ENCODE data around the gene CAMK2G. TPM values are rescaled to one million over a fixed set of nuclear protein-coding genes. Genes with fewer than 3 reads are reported as not detected.

Gene CAMK2G
- total RNA-seq, 1 donor from 2014 or later, result 24.9 TPM

DNA sequence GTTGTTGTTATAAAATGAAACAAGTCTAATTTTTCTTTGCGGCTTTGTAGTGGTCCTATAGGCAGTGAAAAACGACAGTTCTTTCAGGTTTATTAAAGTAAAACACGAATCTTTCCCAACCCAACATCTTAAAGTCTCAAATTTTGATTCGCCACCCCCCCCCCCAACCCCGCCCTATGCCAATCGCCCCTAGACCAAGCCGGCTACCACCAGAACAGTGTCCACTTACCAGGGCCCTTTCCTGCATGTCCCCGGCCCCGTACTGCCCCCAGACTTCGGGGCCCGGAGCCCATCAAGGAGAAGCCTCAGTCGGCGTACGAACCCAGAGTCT, 92.8 kb downstream of the CAMK2G start:
- H3K4me1 Mint-ChIP-seq (ENCODE audit: unreplicated experiment), result peaks cover 32% of the 10 kb centered on the region

DNA sequence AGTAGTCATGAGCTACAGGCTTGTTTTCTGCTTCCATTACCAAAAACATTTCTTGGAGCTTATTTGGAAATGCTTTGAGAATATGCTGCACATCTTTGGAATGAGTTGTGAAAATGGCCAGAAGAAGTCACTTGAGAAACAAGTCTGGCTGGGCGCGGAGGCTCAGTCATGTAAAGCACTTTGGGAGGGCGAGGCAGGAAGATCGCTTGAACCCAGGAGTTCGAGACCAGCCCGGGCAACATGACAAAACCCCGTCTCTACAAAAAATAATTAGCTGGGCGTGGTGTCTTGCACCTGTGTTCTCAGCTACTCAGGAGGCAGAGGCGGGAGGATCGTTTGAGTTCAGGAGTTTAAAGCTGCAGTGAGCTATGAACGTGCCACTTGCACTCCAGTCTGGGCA, 93.4 kb downstream of the CAMK2G start:
- no peak for DNase-seq (ENCODE audit: extremely low spot score, unreplicated experiment)
- H3K27me3 Mint-ChIP-seq, result no peaks in the 10 kb centered on the region
- H3K4me3 Mint-ChIP-seq, result peak overlapping the region; percentile 99
- peaks cover 3% of the 10 kb centered on the region for H3K36me3 Mint-ChIP-seq
- H3K9me3 Mint-ChIP-seq, result no peaks in the 10 kb centered on the region
- peaks cover 32% of the 10 kb centered on the region for H3K4me1 Mint-ChIP-seq (ENCODE audit: unreplicated experiment)
- H3K27ac Mint-ChIP-seq, result peak overlapping the region; percentile 96
- TF ChIP-seq, protein P1, sequence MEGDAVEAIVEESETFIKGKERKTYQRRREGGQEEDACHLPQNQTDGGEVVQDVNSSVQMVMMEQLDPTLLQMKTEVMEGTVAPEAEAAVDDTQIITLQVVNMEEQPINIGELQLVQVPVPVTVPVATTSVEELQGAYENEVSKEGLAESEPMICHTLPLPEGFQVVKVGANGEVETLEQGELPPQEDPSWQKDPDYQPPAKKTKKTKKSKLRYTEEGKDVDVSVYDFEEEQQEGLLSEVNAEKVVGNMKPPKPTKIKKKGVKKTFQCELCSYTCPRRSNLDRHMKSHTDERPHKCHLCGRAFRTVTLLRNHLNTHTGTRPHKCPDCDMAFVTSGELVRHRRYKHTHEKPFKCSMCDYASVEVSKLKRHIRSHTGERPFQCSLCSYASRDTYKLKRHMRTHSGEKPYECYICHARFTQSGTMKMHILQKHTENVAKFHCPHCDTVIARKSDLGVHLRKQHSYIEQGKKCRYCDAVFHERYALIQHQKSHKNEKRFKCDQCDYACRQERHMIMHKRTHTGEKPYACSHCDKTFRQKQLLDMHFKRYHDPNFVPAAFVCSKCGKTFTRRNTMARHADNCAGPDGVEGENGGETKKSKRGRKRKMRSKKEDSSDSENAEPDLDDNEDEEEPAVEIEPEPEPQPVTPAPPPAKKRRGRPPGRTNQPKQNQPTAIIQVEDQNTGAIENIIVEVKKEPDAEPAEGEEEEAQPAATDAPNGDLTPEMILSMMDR (conservative IDR thresholded peaks at IDR 0.05), result no peak

More for the DNA sequence above, 92.8 kb downstream of the CAMK2G start:
- peak overlapping the region; percentile 99 for H3K4me3 Mint-ChIP-seq
- H3K9me3 Mint-ChIP-seq, result no peaks in the 10 kb centered on the region
- H3K27ac Mint-ChIP-seq, result peak overlapping the region; percentile 96
- H3K27me3 Mint-ChIP-seq, result no peaks in the 10 kb centered on the region
- H3K36me3 Mint-ChIP-seq, result peaks cover 3% of the 10 kb centered on the region
- DNase-seq (ENCODE audit: extremely low spot score, unreplicated experiment), result no peak
- TF ChIP-seq, protein P1 (conservative IDR thresholded peaks at IDR 0.05), result no peak

DNA sequence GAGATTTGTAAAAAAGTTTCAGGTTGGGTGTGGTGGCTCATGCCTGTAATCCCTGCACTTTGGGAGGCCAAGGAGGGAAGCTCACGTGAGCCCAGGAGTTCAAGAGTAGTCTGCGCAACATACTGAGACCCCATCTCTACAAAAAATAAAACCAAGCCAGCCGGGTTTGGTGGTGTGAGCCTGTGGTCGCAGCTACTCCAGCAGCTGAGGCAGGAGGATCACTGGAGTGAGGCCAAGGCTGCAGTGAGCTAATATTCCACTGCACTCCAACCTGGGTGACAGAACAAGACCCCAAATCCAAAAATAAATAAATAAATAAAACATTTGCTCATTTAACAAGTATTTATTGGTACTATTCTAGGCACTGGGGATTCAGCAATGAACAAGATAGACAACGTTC, 94.1 kb downstream of the CAMK2G start:
- H3K4me1 Mint-ChIP-seq (ENCODE audit: unreplicated experiment), result peaks cover 34% of the 10 kb centered on the region
- H3K4me3 Mint-ChIP-seq, result peak overlapping the region; percentile 99
- H3K27ac Mint-ChIP-seq, result peak overlapping the region; percentile 96
- TF ChIP-seq, protein P1 (conservative IDR thresholded peaks at IDR 0.05), result no peak
- H3K9me3 Mint-ChIP-seq, result no peaks in the 10 kb centered on the region
- no peak for DNase-seq (ENCODE audit: extremely low spot score, unreplicated experiment)
- no peaks in the 10 kb centered on the region for H3K27me3 Mint-ChIP-seq
- H3K36me3 Mint-ChIP-seq, result peaks cover 6% of the 10 kb centered on the region

DNA sequence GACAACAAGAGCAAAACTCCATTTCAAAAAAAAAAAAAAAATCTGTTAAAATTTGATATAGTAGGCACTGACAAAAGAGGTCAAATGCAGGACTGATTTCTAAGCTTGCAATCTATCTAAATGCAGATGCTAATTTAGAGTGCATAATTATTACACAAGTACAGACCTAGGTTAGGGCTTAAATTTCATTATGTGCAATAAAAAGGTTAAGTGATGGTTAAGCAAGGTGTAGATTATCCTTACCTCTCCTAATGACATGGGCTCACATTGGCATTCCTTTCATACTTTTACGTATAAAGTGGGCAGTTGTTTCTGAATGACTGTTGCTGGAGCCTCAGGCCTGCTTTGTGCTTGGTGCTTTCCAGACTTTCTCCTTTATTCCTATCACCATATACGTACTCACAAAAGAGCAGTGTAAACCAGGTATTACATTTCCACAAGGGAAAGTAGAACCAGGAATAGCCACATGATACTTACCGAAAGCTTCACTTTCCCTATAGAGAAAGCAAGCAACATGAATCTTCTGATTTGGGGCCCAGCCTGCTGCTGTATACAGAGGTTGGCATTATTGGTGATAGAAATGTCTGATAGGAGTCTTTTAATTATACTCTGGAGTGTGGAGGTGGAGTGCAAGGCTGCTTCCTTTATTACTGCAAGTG, 94.7 kb downstream of the CAMK2G start:
- H3K9me3 Mint-ChIP-seq, result no peaks in the 10 kb centered on the region
- peaks cover 6% of the 10 kb centered on the region for H3K36me3 Mint-ChIP-seq
- no peak for DNase-seq (ENCODE audit: extremely low spot score, unreplicated experiment)
- peaks cover 34% of the 10 kb centered on the region for H3K4me1 Mint-ChIP-seq (ENCODE audit: unreplicated experiment)
- TF ChIP-seq, protein P1 (conservative IDR thresholded peaks at IDR 0.05), result no peak
- peak overlapping the region; percentile 75 for H3K4me3 Mint-ChIP-seq
- no peaks in the 10 kb centered on the region for H3K27me3 Mint-ChIP-seq
- peak overlapping the region; percentile 66 for H3K27ac Mint-ChIP-seq

DNA sequence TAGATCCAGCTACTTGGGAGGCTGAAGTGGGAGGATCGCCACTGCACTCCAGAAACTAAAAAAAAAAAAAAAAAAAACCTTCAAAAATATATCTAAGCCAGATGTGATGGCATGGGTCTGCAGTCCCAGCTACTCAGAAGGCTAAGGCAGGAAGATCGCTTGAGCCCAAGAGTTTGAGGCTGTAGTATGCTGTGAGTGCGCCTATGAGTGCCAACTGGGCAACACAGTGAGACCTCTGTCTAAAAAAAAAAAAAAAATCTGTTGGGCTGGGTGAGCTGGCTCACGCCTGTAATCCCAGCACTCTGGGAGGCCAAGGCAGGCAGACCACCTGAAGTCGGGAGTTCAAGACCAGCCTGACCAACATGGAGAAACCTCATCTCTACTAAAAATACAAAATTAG, 95.3 kb downstream of the CAMK2G start:
- peaks cover 37% of the 10 kb centered on the region for H3K4me1 Mint-ChIP-seq (ENCODE audit: unreplicated experiment)

More for the DNA sequence above, 95.3 kb downstream of the CAMK2G start:
- DNase-seq (ENCODE audit: extremely low spot score, unreplicated experiment), result no peak
- no peaks in the 10 kb centered on the region for H3K9me3 Mint-ChIP-seq
- H3K27ac Mint-ChIP-seq, result no peak overlapping the region
- peaks cover 6% of the 10 kb centered on the region for H3K36me3 Mint-ChIP-seq
- TF ChIP-seq, protein P1 (conservative IDR thresholded peaks at IDR 0.05), result no peak
- no peaks in the 10 kb centered on the region for H3K27me3 Mint-ChIP-seq
- H3K4me3 Mint-ChIP-seq, result no peak overlapping the region
